RKO (cell line): ENCODE results near the gene EPHX1.

Source experiments
- DNase-seq: peaks from one replicate; pipeline ENCODE4 v3.0.0-alpha.2; 2016; ENCODE audit warnings: low spot score

EPHX1 gene

DNA sequence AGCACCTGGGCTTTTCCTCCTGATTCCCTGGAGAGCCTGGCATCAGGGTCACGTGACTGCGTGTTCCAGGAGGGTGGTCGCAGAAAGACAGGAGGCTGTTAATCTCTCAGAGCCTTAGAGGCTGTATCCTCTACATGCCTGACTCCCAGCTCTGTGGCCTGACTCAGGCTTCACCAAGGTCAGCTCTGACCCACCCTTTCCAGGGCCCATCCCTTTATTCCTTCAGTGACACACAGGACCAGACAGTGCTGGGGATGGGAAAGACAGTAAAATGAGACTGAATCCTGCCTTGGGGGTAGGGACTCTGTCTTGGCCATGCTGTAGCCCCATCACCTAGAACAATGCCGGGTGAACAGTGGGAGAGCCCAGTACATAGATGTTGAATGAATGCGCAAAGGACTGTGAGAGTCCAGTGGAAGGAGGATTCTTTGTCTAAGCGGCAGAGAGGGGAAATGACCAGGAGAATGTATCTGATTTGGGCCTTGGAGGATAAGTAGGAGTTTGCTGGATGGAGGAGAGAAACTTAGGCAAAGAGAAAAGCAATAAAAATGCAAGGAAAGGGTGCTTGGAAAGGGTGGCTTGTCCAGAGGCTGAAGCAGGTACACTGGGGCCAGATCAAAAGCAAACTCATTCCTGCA is 33.0 kb downstream of the EPHX1 start:
- no peak for DNase-seq

DNA sequence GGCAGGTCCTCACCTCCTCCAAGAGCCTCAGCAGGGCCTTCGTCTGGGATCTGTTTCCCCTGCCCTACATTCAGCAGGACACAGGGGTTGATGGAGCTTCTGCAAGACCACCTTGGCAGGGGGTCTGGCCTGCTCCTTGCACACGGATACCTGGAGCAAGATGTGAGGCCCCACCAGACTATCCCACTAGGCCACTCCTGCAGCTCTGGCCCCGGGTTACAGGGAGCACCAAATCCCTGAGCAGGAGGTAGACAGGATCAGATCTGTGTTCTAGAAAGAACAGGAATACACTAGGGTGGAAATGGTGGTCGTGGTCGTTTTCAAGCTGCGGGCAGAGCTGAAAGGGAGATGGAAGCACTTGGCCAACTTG is 33.5 kb downstream of the EPHX1 start:
- DNase-seq = no peak

DNA sequence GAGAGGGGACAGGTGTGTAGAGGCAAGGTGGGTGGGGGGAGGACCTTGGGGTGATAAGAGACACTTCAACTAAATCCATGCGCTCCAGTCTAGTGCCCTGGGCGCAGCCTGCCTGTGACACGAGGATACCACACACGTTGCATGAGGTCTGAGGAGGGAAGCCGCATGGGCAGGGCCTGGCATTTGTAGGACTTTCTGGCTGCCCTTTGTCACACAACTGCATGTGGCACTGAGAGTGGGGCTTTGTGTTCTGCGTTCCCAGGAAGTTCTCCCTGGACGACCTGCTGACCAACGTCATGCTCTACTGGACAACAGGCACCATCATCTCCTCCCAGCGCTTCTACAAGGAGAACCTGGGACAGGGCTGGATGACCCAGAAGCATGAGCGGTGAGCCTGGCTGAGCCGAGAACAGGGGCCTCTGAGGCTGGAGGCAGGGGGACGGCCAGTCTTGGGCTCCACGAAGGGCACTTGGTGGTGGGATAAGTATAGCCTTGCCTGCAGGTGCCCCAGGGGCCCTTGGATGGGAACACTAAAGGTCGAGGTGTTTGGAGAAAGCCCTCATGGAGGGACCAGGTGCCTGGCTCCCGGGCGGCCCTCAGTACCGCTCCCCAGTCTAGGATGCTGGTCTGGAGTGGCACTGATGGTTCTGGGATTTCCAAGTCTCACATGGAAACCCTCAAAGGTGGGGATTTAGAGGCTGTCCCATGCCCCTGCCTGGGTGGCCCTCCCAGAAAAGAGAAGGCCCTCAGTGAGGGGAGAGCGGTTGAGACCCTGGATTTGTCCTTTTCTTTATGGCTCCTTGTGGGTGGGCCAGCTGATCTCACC is 34.5 kb downstream of the EPHX1 start:
- no peak for DNase-seq

GRCh38 chr1:225845097-225845496 is 35.2 kb downstream of the EPHX1 start:
- DNase-seq = no peak

- DNase-seq = peak; percentile 62
Observed at GRCh38 chr1:225845571-225846259, 35.8 kb downstream of the EPHX1 start.

GRCh38 chr1:225846331-225847310 is 36.7 kb downstream of the EPHX1 start:
- DNase-seq = no peak

- DNase-seq = no peak
Observed at GRCh38 chr1:225847610-225848009, 37.7 kb downstream of the EPHX1 start.

DNA sequence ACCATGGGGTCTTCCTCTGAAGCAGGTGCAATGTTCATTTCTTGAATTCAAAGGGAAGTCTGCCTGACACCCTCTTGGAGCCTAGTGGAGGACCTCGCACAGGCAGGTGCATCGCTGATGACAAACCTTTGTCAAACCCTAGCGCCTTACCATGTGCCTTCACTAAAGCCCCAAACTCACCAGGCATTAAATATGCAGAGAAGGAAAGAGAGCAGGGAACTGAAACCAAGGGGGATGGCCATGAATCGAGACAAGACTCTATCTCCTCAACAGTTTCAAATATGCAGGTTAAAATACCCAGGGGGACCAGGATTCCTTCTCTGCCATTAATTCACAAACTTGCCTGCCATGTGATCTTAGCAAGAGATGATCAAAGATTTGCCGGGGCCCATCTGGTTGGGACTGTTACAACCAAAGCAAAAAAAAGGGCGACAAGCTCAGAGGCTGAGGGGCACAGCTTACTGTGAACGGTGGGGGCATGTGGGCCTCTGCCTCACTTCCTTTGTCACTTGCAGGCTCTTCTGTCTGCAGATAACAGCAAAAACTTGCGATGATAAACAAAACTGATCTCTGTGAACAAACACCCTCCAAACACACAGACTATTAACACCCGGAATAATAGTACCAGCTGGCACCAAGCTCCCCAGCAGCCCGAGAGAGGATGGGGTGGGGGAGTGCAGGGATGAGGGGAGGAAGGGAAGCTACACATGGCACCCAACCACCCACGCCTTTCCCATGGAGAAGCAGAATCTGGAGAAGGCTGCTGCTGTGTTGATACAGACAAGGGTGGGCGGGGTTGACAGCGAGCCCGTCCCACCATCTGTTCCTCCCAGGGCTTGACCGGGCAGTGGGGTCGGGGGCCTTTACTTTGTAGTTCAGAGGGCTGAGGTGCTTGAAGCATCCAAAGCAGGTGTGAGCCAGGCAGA is 38.4 kb downstream of the EPHX1 start:
- no peak for DNase-seq

DNA sequence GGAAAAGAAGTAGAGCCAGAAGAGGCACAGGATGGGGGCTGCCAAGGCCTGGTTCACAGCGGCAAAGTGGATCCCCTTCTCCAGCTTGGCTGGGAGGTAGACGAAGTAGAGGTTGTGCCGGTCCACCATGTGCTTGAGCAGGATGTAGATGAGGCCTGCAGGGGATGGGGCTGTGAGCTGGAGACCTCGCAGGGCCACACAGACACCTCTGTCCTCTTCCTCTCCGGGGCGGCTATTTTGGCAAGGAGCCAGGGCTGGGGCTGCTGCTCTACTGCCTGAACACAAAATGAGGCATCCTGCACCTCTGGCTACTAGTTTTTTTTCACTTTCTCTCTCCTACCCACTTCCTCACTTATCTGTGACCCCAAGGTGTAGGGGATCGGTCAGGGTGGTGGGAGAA is 40.0 kb downstream of the EPHX1 start:
- no peak for DNase-seq

DNA sequence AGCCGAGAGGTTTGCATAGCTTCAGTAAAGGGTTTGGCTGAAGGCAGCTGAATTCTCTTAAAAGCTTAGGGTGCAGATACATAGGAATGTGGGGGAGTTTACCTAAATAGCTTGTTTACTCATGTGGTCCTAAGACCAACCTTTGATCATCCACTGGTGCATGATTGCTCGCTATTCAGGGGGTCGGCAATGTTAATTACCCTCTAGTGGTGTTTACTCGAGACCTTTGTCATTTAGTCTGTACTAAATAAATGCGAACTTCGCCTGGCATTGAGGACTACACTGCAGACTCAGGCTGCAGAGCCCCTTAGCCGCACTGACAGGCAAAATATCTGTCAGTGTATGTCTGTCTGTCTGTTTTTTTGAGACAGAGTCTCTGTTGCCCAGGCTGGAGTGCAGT is 40.4 kb downstream of the EPHX1 start:
- no peak for DNase-seq

DNA sequence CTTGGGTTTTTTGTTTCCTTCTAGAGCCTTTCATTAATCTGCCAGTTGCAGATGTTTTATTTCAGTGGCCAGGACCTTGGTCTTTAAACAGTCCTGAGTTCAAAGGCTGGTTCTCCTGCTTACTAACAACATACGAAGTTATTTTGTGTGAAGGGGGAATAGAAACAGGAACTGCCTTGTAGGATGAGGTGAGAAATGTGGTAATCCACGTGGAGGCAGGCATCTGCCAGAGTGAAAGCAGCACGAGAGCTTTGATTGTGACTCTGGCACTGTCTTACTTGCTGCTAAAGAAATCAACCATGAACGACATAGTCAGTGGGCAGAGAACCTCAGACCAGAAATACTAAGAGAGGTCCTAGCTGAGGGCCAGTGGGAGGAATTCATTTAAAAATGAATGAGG is 41.9 kb downstream of the EPHX1 start:
- DNase-seq = no peak

DNA sequence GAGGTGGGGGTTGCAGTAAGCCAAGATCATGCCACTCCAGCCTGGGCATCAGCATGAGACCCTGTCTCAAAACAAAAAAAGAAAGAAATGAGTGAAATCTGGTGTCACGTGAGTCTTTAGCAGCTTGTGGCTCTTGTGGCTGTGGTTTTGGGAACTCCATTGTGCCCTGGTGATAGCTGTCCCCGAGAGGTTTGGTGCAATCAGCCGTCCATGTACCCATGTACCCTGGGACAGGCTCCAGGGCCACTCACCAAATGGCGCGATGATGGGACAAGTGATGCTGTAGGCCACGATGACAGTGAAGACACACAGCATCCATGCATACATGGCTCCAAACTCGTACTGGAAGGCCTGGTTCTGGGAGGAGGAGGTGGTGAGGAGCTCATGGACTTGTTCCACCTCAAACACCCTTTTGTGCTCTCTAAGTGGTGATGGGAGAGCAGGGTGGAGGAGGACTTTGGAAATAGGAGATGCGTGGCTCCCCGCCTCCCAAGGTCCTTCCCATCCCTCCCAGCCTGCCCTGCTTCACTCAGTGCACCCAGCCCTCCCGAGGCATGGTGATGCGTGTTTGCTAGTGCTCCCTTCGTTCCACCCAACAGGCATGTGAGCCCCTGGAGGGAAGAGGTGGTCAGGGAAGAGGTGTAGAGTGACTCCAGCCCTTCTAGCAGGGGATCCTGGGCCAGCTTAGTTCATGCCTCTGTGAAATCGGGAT is 42.6 kb downstream of the EPHX1 start:
- DNase-seq = no peak

GRCh38 chr1:225853441-225853840 is 43.5 kb downstream of the EPHX1 start:
- DNase-seq = no peak

GRCh38 chr1:225855503-225856300 is 45.8 kb downstream of the EPHX1 start:
- no peak for DNase-seq

- no peak for DNase-seq
Observed at GRCh38 chr1:225857256-225857655, 47.3 kb downstream of the EPHX1 start.

DNA sequence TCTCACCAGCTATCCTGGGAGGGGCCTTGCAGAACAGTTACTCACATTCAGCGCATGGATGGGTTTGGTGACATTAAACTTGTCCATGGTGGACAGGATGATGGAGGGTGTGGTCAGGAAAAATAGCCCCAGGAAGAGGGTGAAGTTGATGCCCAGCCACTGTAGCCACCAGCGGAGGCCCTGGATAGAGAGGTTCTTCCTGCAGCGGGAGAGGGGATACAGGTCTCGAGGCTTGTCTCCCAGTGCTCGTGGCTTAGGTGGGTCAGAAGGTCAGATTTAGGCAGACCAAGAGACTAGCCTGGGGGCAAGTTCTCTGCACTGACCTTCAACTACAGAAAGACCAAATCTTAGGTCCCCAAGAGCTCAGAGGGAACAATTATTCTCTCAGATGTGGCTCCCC is 49.2 kb downstream of the EPHX1 start:
- no peak for DNase-seq

- DNase-seq = no peak
Observed at GRCh38 chr1:225860107-225860506, 50.2 kb downstream of the EPHX1 start.

DNA sequence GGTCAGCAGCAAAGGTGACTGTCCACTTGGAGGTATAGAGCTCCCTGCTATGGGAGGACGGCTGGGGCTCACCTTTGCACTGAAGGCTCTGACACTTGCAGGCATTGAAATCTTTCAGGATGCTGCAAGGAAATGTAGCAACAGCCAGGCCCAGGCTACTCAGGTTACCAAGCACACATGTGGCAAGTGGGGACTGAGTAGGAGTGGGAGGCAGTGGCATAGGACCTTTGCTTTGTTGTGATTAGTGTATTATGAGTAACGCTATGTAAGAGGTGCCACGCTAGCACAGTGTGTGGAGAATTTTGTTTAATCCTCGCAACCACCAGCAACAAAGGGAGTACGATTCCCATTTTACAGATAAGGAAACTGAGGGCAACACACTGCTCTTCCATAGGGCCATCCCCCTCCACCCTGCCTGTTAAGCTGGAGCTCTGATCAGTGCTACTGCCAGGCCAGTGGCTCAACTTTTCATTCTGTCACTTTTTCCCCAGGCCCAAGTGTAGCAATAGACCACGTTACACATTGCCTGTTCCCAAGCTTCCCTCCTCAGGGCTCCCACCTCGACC is 51.0 kb downstream of the EPHX1 start:
- no peak for DNase-seq
